ENCODE measurements around the gene AFP.

The AFP gene

DNA sequence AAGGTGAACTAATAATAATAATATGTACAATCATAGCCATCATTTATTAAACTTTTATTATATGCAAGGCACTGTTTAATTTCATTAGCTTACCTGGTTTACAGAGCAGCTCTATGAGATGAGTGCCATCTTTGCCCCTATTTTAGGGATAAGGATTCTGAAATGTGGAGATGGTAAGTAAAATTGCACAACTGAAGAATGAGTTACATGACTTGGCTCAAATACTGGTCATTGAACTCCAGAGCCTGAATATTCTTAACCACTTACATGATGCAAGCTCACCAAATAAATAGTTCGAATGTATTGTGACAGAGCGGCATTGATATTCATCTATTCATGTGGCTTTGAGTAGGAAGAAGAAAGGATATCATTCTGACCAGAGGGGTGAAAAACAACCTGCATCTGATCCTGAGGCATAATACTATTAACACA, 20.2 kb upstream of the AFP start:
- DNase-seq = no peak

DNA sequence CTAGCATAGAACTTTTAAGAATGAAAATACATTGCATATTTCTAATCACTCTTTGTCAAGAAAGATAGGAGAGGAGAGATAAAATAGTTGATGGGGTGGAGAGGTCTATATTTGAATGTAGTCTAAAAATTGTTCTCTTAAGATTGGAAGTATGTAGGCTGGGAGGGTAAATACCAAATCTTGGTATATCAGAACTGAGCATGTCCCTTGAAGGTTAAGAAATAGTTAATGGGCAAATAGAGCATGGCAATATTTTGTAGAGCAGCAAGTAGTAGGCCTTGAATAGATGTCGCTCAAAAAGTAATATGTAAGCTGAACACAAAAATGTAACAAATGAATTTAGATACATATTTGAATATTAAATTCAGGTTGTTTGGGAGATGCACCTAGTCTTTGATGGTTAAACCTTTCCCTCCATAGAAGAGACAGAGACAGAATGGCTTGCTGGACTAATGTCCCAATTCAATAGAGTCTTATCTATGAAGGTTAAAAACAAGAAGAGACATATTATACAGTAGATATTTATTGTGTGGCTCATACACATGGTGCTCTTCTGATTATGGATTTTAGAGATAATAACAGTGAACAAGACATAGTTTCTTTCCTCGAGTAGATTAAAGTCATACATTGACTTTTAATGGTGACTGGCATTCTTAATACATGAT, 19.5 kb upstream of the AFP start:
- no peak for DNase-seq

- DNase-seq = no peak
Measured at GRCh38 chr4:73417342-73417741, 18.7 kb upstream of the AFP start.

- DNase-seq = no peak
Measured at GRCh38 chr4:73417973-73418372, 18.0 kb upstream of the AFP start.

DNA sequence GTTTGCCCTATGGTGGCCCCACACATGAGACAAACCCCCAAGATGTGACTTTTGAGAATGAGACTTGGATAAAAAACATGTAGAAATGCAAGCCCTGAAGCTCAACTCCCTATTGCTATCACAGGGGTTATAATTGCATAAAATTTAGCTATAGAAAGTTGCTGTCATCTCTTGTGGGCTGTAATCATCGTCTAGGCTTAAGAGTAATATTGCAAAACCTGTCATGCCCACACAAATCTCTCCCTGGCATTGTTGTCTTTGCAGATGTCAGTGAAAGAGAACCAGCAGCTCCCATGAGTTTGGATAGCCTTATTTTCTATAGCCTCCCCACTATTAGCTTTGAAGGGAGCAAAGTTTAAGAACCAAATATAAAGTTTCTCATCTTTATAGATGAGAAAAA, 17.3 kb upstream of the AFP start:
- no peak for DNase-seq

- no peak for DNase-seq
Measured at GRCh38 chr4:73419106-73420038, 16.6 kb upstream of the AFP start.

DNA sequence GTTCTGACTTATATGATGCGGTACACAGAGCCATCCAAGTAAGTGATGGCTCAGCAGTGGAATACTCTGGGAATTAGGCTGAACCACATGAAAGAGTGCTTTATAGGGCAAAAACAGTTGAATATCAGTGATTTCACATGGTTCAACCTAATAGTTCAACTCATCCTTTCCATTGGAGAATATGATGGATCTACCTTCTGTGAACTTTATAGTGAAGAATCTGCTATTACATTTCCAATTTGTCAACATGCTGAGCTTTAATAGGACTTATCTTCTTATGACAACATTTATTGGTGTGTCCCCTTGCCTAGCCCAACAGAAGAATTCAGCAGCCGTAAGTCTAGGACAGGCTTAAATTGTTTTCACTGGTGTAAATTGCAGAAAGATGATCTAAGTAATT, 15.4 kb upstream of the AFP start:
- no peak for DNase-seq

GRCh38 chr4:73421708-73422457, 14.1 kb upstream of the AFP start:
- DNase-seq = no peak

GRCh38 chr4:73422458-73422752, 13.6 kb upstream of the AFP start:
- DNase-seq = no peak

DNA sequence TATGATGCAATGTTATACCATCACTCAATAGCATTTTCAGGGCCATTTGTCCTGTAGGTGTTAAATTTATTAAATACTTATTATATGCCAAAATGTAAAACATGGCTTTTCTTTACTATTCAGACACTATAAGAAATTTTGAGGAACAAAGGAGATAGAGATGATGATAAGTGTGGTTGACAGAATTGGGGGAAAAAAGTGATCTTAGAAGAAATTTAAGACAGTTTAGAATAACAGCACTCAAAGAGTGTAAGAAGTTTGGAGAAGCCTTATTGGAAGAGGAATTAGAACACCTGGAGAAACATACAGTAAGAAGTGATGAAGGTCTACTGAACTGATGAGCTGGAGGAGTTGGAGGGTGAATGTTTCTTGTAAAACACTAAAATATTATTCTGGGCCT, 12.8 kb upstream of the AFP start:
- no peak for DNase-seq

DNA sequence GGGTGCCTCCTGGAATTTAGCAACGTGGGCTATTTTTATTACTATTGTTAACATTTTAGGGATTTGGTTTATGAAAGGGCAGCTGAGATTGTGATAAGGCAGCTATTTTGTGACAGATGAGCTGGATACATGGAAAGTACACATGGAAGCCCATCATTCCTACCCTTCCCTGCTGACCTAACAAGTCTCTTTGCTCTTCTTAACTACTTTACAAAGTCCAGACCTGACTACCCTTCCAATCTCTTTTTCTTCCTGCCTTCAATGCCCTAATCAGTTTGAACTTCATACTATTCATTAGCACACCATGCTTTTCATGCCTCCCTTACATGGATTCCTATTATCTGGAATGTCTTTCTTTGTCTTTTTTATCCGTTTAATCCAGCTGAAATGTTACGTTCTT, 9.4 kb upstream of the AFP start:
- no peak for DNase-seq

- no peak for DNase-seq
Measured at GRCh38 chr4:73429118-73429517, 6.9 kb upstream of the AFP start.

GRCh38 chr4:73429826-73430587, 6.0 kb upstream of the AFP start:
- no peak for DNase-seq

DNA sequence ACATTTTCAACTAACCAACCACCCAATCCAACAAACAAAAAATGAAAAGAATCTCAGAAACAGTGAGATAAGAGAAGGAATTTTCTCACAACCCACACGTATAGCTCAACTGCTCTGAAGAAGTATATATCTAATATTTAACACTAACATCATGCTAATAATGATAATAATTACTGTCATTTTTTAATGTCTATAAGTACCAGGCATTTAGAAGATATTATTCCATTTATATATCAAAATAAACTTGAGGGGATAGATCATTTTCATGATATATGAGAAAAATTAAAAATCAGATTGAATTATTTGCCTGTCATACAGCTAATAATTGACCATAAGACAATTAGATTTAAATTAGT, 4.2 kb upstream of the AFP start:
- no peak for DNase-seq

- no peak for DNase-seq
Measured at GRCh38 chr4:73432169-73433000, 3.6 kb upstream of the AFP start.

GRCh38 chr4:73433140-73433539, 2.9 kb upstream of the AFP start:
- no peak for DNase-seq

- no peak for DNase-seq
Measured at GRCh38 chr4:73434311-73434710, 1.7 kb upstream of the AFP start.

- DNase-seq = no peak
Measured at GRCh38 chr4:73436674-73437557, 895 bp downstream of the AFP start.

GRCh38 chr4:73437558-73437956, 1.5 kb downstream of the AFP start:
- no peak for DNase-seq

GRCh38 chr4:73438048-73438447, 2.0 kb downstream of the AFP start:
- no peak for DNase-seq

DNA sequence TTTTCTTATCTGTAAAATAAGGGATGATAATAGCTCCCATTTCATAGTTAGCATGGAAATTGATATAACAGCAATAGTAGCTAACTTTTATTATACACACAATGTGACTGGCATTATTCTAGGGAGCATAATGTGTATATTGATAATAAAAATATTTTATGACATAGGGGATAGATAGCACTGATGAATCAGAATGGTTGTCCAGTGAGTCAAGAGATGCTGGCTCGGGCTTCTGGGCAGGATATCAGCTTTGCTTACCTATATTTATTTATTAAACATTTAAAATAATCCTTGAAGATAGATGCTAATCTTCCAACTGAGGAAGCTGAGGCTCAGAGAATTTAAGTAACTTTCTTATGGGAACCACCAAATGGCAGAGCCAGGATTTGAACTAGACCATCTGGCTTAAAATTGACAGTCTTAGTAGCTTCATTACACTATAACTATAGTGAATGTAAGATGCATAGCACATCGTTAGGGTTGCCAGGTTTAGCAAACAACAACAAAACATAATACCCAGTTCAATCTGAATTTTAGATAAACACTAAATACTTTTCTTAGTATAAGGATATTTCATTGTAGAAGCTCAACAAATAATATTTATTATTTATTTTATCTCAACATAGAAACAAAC, 2.7 kb downstream of the AFP start:
- no peak for DNase-seq

Measured in left hindlimb (tissue), 1 donor.